CD14-positive monocyte (primary cell): ENCODE results near the gene NRG3. TPM values are rescaled to one million over a fixed set of nuclear protein-coding genes. Genes with fewer than 3 reads are reported as not detected.

Experiments used
- DNase-seq, 3 donors: peaks; one replicate each; pipeline ENCODE4 v3.0.0-alpha.2; 2011 to 2022
- H2AFZ ChIP-seq: 2 replicates; pipeline ENCODE4 v1.6.0; 2012; ENCODE audit warnings: mild to moderate bottlenecking, low read depth, low read length, inconsistent platforms; ENCODE audit not compliant: insufficient read depth, poor library complexity, severe bottlenecking
- H3K27ac ChIP-seq, 2 donors: 1 replicate in 1 of 2; 2 replicates in 1 of 2; pipeline ENCODE4 v1.5.1; 2012 to 2013; ENCODE audit warnings: low read length in 2 of 2, control low read depth in 1 of 2, inconsistent platforms in 1 of 2, low read depth in 1 of 2, mild to moderate bottlenecking in 1 of 2
- H3K27me3 ChIP-seq, 2 donors: one replicate each; pipeline versions ENCODE4 v1.6.0 to v1.6.1; 2011 to 2013; ENCODE audit warnings: low read length in 2 of 2; ENCODE audit not compliant: control insufficient read depth in 2 of 2, insufficient read depth in 2 of 2
- H3K36me3 ChIP-seq, 2 donors: replicated peaks in 1 of 2; 1 replicate in 1 of 2; 2 replicates in 1 of 2; pipeline versions ENCODE4 v1.5.1 to v1.6.1; 2012 to 2013; ENCODE audit warnings: low read length in 2 of 2, control low read depth in 1 of 2, inconsistent platforms in 1 of 2, mild to moderate bottlenecking in 1 of 2; ENCODE audit not compliant: insufficient read depth in 2 of 2, control insufficient read depth in 1 of 2
- H3K4me1 ChIP-seq, 2 donors: 1 replicate in 1 of 2; 2 replicates in 1 of 2; pipeline versions ENCODE4 v1.5.1 to v1.6.1; 2012 to 2013; ENCODE audit warnings: low read length in 2 of 2, control low read depth in 1 of 2, inconsistent platforms in 1 of 2, mild to moderate bottlenecking in 1 of 2, moderate library complexity in 1 of 2; ENCODE audit not compliant: insufficient read depth in 2 of 2, control insufficient read depth in 1 of 2
- H3K4me2 ChIP-seq: replicated peaks from 2 replicates; pipeline ENCODE3; 2012; ENCODE audit warnings: low read length, moderate library complexity, mild to moderate bottlenecking; ENCODE audit not compliant: poor library complexity, severe bottlenecking; ENCODE audit errors: extremely low read depth
- H3K4me3 ChIP-seq, 3 experiments: fragments of 200-600 bp in 1 of 3; sonication (generic) in 1 of 3; replicated peaks in 1 of 3; 1 replicate in 2 of 3; 2 replicates in 1 of 3; pipeline ENCODE4 v1.5.1; 2011 to 2013; ENCODE audit warnings: low read length in 3 of 3, mild to moderate bottlenecking in 3 of 3, control low read depth in 2 of 3, low read depth in 2 of 3, inconsistent platforms in 1 of 3, moderate library complexity in 1 of 3
- H3K79me2 ChIP-seq: 2 replicates; pipeline ENCODE4 v1.6.0; 2012; ENCODE audit warnings: mild to moderate bottlenecking, control low read depth, inconsistent platforms, low read length, moderate library complexity; ENCODE audit not compliant: insufficient read depth
- H3K9ac ChIP-seq: 2 replicates; pipeline ENCODE4 v1.6.0; 2017; ENCODE audit warnings: low read length, mild to moderate bottlenecking; ENCODE audit not compliant: insufficient read depth, poor library complexity, severe bottlenecking
- H3K9me3 ChIP-seq, 2 donors: replicated peaks in 1 of 2; 1 replicate in 1 of 2; 2 replicates in 1 of 2; pipeline versions ENCODE4 v1.5.1 to v1.6.1; 2012 to 2013; ENCODE audit warnings: low read length in 2 of 2, control low read depth in 1 of 2; ENCODE audit not compliant: control insufficient read depth in 1 of 2, insufficient read depth in 1 of 2
- H4K20me1 ChIP-seq: 2 replicates; pipeline ENCODE4 v1.6.0; 2012; ENCODE audit warnings: mild to moderate bottlenecking, low read length, control low read depth, moderate library complexity; ENCODE audit not compliant: insufficient read depth
- H3K27ac Mint-ChIP-seq, 7 donors: one replicate each; pipeline ENCODE4 v1.8.0; 2020; ENCODE audit warnings: mild to moderate bottlenecking in 7 of 7, mixed read lengths in 7 of 7, moderate library complexity in 6 of 7, inconsistent platforms in 2 of 7
- H3K27me3 Mint-ChIP-seq, 3 donors: one replicate each; pipeline ENCODE4 v1.8.0; 2021 to 2022; ENCODE audit warnings: low read depth in 3 of 3, mild to moderate bottlenecking in 3 of 3, mixed read lengths in 3 of 3, moderate library complexity in 3 of 3, inconsistent platforms in 1 of 3
- H3K36me3 Mint-ChIP-seq, 2 donors: one replicate each; pipeline ENCODE4 v1.8.0; 2020; ENCODE audit warnings: mixed read lengths in 2 of 2, inconsistent platforms in 1 of 2, mild to moderate bottlenecking in 1 of 2
- H3K4me1 Mint-ChIP-seq: one replicate; pipeline ENCODE4 v1.8.0; 2020; ENCODE audit warnings: mild to moderate bottlenecking, mixed read lengths
- H3K4me3 Mint-ChIP-seq, 2 donors: one replicate each; pipeline ENCODE4 v1.8.0; 2020; ENCODE audit warnings: mild to moderate bottlenecking in 2 of 2, mixed read lengths in 2 of 2, moderate library complexity in 1 of 2
- H3K9me3 Mint-ChIP-seq, 7 donors: one replicate each; pipeline ENCODE4 v1.8.0; 2020 to 2022; ENCODE audit warnings: mixed read lengths in 7 of 7, mild to moderate bottlenecking in 6 of 7, moderate library complexity in 6 of 7, inconsistent platforms in 2 of 7
- CTCF ChIP-seq: fragments of 200-600 bp; IDR thresholded peaks from one replicate; pipeline ENCODE4 v1.8.0; 2022; ENCODE audit warnings: antibody characterized with exemption, mild to moderate bottlenecking
- WGBS: methylation state at CpG from one replicate; pipeline ENCODE4 v1.1.5; 2013; ENCODE audit warnings: missing lambda C conversion rate; ENCODE audit not compliant: insufficient coverage; 5-methylcytosine and 5-hydroxymethylcytosine counted together
- intact Hi-C, 2 donors: fragments of 100-400 bp; cut with micrococcal nuclease; formaldehyde crosslinking; loops; one replicate each; pipeline versions ENCODE4 v1.15.0 to v1.15.1; 2023
- polyA plus RNA-seq, 3 donors: library from polyadenylated mRNA; depleted of rRNA in 1 of 3; unstranded in 2 of 3; stranded (reverse) in 1 of 3; fragments of 300-500 nt in 2 of 3; fragments of >200 nt in 1 of 3; fragmentation: Illumina TruSeq in 2 of 3; gene quantifications; 1 replicate in 2 of 3; 2 replicates in 1 of 3; pipeline ENCODE4 v1.2.3, GENCODE V29; 2012 to 2021

The NRG3 gene
- polyA plus RNA-seq, 3 donors: not detected

DNA sequence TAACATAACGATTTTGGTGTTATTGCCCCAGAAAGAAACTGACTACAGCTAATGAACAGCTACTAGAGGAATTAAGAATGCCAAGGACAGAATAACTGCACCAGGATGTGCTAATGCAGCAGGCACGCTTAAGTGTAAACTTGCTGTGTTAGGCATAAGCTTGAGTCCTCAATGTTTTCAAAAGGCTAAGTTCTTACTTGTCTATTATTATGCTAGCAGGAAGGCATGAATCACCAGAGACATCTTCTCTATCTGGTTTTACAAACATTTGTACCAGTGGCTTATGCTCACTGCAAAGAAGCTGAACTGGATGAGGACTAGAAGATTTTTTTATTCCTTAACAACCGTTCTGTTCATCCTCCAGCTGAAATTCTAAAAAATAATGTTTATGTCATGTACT, 1035.3 kb downstream of the NRG3 start:
- no peaks in the 10 kb centered on the region for H4K20me1 ChIP-seq
- no peaks in the 10 kb centered on the region for H3K9me3 ChIP-seq
- no peaks in the 10 kb centered on the region for H3K9me3 Mint-ChIP-seq
- no peak overlapping the region for H3K9ac ChIP-seq
- TF ChIP-seq CTCF: no peak
- H3K4me2 ChIP-seq: no peak overlapping the region
- no peak overlapping the region for H2AFZ ChIP-seq
- H3K27ac Mint-ChIP-seq: no peak overlapping the region
- 89% methylated on average over 1 of the region's 3 CpGs for WGBS
- no peaks in the 10 kb centered on the region for H3K27me3 ChIP-seq
- H3K4me3 Mint-ChIP-seq: no peak overlapping the region
- H3K27ac ChIP-seq: no peak overlapping the region
- H3K4me1 ChIP-seq: no peaks in the 10 kb centered on the region
- H3K4me3 ChIP-seq: no peak overlapping the region
- no peak for DNase-seq
- no peaks in the 10 kb centered on the region for H3K36me3 ChIP-seq
- H3K36me3 Mint-ChIP-seq: no peaks in the 10 kb centered on the region
- intact Hi-C loops: no loop called here
- no peaks in the 10 kb centered on the region for H3K79me2 ChIP-seq
- no peaks in the 10 kb centered on the region for H3K4me1 Mint-ChIP-seq
- no peaks in the 10 kb centered on the region for H3K27me3 Mint-ChIP-seq

GRCh38 chr10:82914655-82915136, 1039.7 kb downstream of the NRG3 start:
- no peak for TF ChIP-seq CTCF
- H3K27ac ChIP-seq: no peak overlapping the region
- Mint-ChIP-seq H3K9me3 (peaks cover 0 to 1% (median 0%) of the 10 kb centered on the region in 7 donors), H3K36me3 (no peaks in the 10 kb centered on the region), H3K27ac (no peak overlapping the region), H3K27me3 (no peaks in the 10 kb centered on the region), H3K4me3 (no peak overlapping the region), H3K4me1 (no peaks in the 10 kb centered on the region)
- no peak overlapping the region for H3K4me3 ChIP-seq
- H3K9me3 ChIP-seq: no peaks in the 10 kb centered on the region
- H3K27me3 ChIP-seq: no peaks in the 10 kb centered on the region
- H4K20me1 ChIP-seq: no peaks in the 10 kb centered on the region
- no peak overlapping the region for H2AFZ ChIP-seq
- no peaks in the 10 kb centered on the region for H3K36me3 ChIP-seq
- intact Hi-C loops: no loop called here
- no peak for DNase-seq
- no peaks in the 10 kb centered on the region for H3K79me2 ChIP-seq
- no peak overlapping the region for H3K9ac ChIP-seq
- no peaks in the 10 kb centered on the region for H3K4me1 ChIP-seq
- no peak overlapping the region for H3K4me2 ChIP-seq
